RWPE2 (cell line): ENCODE data around the gene AMPH.

ENCODE experiments used
- ATAC-seq: fragments of 200-7000 bp; cut with Tn5 transposase; 3 replicates; pipeline ENCODE4 v1.9.1; 2021; ENCODE audit warnings: low read depth
- DNase-seq: peaks from one replicate; pipeline ENCODE4 v3.0.0-alpha.2; 2020; ENCODE audit warnings: low spot score
- H3K27ac ChIP-seq: fragments of 450-650 bp; 2 replicates; pipeline ENCODE4 v1.5.1; 2017; ENCODE audit warnings: mild to moderate bottlenecking; ENCODE audit not compliant: poor library complexity, severe bottlenecking
- H3K27me3 ChIP-seq: fragments of 250-450 bp; sonication (Bioruptor Pico); 2 replicates; pipeline ENCODE4 v1.5.1; 2021; ENCODE audit warnings: mild to moderate bottlenecking, moderate library complexity; ENCODE audit not compliant: insufficient read depth, poor library complexity, severe bottlenecking
- H3K36me3 ChIP-seq: fragments of 250-450 bp; sonication (Bioruptor Pico); 2 replicates; pipeline ENCODE4 v1.5.1; 2020; ENCODE audit warnings: low read depth, mild to moderate bottlenecking, moderate library complexity
- H3K4me1 ChIP-seq: fragments of 250-450 bp; sonication (Bioruptor Pico); 2 replicates; pipeline ENCODE4 v1.5.1; 2021; ENCODE audit warnings: mild to moderate bottlenecking, moderate library complexity; ENCODE audit not compliant: insufficient read depth, poor library complexity, severe bottlenecking
- H3K4me3 ChIP-seq: fragments of 250-450 bp; sonication (Bioruptor Pico); 2 replicates; pipeline ENCODE4 v1.5.1; 2021; ENCODE audit warnings: mild to moderate bottlenecking, moderate library complexity; ENCODE audit not compliant: severe bottlenecking
- H3K9me3 ChIP-seq: fragments of 250-450 bp; sonication (Bioruptor Pico); 2 replicates; pipeline ENCODE4 v1.5.1; 2021; ENCODE audit warnings: mild to moderate bottlenecking, moderate library complexity; ENCODE audit not compliant: severe bottlenecking
- TF ChIP-seq, protein P1 (sequence below): fragments of 450-650 bp; IDR thresholded peaks from one replicate; pipeline ENCODE4 v1.5.1; 2017; ENCODE audit warnings: mild to moderate bottlenecking, moderate library complexity; ENCODE audit not compliant: poor library complexity, severe bottlenecking

AMPH gene

DNA sequence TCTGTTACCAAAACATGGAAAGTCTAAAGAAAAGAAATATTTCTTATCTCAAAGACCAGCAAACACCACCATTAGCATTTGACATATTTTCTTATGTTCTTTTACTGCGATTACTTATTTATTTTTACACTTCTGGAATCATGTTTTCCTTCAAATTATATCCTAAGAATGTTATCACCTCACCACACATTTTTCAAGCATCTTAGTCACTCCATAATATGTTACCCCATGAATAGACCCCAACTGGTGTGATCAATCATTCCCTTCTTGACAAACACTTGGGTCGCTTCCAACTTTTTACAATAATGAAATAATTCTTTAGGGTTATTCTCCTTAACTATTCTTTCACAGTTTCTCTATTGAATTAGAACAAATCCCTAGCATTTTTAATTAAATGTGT lies 67.4 kb downstream of the AMPH start:
- H3K4me1 ChIP-seq, result no peaks in the 10 kb centered on the region
- no peak overlapping the region for H3K4me3 ChIP-seq
- TF ChIP-seq, protein P1, sequence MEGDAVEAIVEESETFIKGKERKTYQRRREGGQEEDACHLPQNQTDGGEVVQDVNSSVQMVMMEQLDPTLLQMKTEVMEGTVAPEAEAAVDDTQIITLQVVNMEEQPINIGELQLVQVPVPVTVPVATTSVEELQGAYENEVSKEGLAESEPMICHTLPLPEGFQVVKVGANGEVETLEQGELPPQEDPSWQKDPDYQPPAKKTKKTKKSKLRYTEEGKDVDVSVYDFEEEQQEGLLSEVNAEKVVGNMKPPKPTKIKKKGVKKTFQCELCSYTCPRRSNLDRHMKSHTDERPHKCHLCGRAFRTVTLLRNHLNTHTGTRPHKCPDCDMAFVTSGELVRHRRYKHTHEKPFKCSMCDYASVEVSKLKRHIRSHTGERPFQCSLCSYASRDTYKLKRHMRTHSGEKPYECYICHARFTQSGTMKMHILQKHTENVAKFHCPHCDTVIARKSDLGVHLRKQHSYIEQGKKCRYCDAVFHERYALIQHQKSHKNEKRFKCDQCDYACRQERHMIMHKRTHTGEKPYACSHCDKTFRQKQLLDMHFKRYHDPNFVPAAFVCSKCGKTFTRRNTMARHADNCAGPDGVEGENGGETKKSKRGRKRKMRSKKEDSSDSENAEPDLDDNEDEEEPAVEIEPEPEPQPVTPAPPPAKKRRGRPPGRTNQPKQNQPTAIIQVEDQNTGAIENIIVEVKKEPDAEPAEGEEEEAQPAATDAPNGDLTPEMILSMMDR, result no peak
- no peak overlapping the region for H3K27ac ChIP-seq
- no peaks in the 10 kb centered on the region for H3K9me3 ChIP-seq
- H3K27me3 ChIP-seq, result no peaks in the 10 kb centered on the region
- no peak for ATAC-seq
- H3K36me3 ChIP-seq, result no peaks in the 10 kb centered on the region
- DNase-seq, result no peak

DNA sequence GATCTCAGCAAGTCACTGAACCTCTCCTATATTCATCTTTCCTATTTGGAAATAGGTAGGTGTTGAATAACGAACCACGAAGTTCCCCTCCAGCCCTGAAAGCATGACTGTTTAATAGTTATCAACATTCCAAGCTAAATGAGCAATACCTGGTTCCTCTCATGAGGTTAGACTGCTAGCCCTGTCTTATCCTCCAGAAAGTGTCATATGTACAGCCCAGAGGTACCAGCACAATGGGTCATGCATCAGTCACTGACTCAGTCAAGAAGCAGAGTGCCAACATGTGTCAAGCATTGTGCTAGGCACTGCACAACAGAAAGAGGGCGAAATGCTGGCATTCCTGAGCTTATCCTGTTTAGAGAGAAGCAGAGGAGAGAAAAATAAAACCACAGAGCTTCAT lies 70.0 kb downstream of the AMPH start:
- Histone ChIP-seq H3K4me3 (no peak overlapping the region), H3K27ac (no peak overlapping the region), H3K4me1 (no peaks in the 10 kb centered on the region), H3K27me3 (no peaks in the 10 kb centered on the region), H3K9me3 (no peaks in the 10 kb centered on the region), H3K36me3 (no peaks in the 10 kb centered on the region)
- ATAC-seq (peak; percentile 81), DNase-seq (no peak)
- TF ChIP-seq, protein P1, result no peak

DNA sequence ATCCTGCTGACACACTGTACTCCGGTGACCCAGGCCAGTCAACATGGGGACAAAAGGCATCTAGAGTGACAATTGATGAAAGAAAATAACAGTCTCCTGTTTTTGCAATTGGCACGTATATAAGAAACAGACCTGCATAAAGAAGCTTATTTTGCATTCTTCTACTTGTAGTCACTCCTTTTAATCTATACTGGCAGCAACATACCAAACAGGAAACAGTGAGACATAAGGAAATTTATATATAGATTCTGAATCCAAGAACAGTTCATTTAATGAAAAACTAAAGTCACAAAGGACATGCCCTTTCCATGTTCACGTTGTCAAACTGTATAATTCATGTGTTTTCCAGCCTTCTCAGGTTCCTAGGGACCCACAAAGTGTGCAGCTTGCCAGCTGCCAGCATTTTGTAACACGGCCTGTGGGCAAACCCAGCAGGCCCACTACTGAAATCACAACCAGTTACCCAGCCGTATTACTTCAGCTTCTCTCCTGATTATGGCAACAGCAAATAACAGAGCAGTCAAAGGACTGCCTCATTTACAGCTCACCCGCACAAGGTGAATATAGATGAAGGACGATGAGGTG lies 72.3 kb downstream of the AMPH start:
- H3K4me3 ChIP-seq, result no peak overlapping the region
- DNase-seq, result no peak
- TF ChIP-seq, protein P1, result no peak
- H3K36me3 ChIP-seq, result no peaks in the 10 kb centered on the region
- no peaks in the 10 kb centered on the region for H3K9me3 ChIP-seq
- no peaks in the 10 kb centered on the region for H3K4me1 ChIP-seq
- no peak overlapping the region for H3K27ac ChIP-seq
- ATAC-seq, result no peak
- no peaks in the 10 kb centered on the region for H3K27me3 ChIP-seq

DNA sequence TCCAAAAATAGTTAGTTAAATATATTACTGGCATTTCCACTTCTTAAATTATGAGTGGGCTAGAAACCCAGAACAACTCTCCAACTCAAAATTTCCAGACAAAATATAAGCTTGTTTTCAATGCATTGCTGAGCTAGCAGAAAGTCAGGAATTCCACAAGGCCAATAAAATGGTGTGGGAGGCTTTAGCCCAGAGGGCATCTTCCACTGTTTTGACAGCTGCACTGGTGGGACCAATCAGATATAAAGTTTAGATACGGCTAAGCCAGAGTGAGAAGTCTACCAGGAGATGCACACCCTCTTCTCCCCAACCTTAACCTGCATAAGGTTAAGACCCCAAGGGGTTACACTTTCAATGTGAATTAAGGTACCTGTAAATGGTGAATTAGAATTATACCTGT lies 76.6 kb downstream of the AMPH start:
- Histone ChIP-seq H3K4me1 (no peaks in the 10 kb centered on the region), H3K27ac (no peak overlapping the region), H3K27me3 (no peaks in the 10 kb centered on the region), H3K9me3 (no peaks in the 10 kb centered on the region), H3K36me3 (no peaks in the 10 kb centered on the region), H3K4me3 (no peak overlapping the region)
- no peak for DNase-seq
- ATAC-seq, result no peak
- TF ChIP-seq, protein P1, result no peak

DNA sequence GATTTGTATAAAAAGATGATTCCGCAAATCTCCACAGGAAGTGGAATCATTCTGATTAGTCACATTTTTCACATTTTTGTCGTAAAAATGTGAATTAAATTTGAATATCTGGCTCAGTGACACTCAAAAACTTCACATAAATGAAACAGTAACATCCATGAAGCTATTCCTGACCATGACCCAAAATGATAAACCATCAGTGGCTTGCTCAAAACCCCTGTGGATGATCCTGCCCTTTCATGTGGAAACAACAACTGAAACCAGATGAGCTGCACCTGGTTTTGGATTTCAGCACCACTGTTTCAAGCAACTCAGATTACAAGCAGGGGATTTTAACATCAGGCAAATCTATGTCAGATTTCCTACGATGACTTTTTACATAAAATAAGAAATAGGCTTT lies 80.3 kb downstream of the AMPH start:
- Histone ChIP-seq H3K9me3 (no peaks in the 10 kb centered on the region), H3K27ac (no peak overlapping the region), H3K4me1 (no peaks in the 10 kb centered on the region), H3K36me3 (no peaks in the 10 kb centered on the region), H3K27me3 (no peaks in the 10 kb centered on the region), H3K4me3 (no peak overlapping the region)
- ATAC-seq (no peak), DNase-seq (no peak)
- TF ChIP-seq, protein P1, result no peak
